ENCODE data around the gene UBE2I.

Gene UBE2I

GRCh38 chr16:1363501-1364041 is 54.1 kb downstream of the UBE2I start (continued):
- TF ChIP-seq ZSCAN18 (tag by site-specific recombination; IDR thresholded peaks at IDR 0.05): no peak
- no peak for TF ChIP-seq ZNF785 (tag by site-specific recombination; IDR thresholded peaks at IDR 0.05)
- peak; percentile 46; the same call in 1 of the 2 replicates for TF ChIP-seq HIC1 (tag by site-specific recombination; IDR thresholded peaks at IDR 0.05)
- TF ChIP-seq ZIC2 (tag by site-specific recombination; IDR thresholded peaks at IDR 0.05): peak; percentile 76
- TF ChIP-seq ZBTB26 (tag by site-specific recombination; optimal IDR thresholded peaks at IDR 0.05): no peak
- 0 out of 2 replicates have a peak, but pooled peaks have one; percentile 25 for TF ChIP-seq KLF17 (tag by site-specific recombination; IDR thresholded peaks at IDR 0.05)
- TF ChIP-seq ZNF558 (tag by site-specific recombination; IDR thresholded peaks at IDR 0.05): no peak
- no peak for TF ChIP-seq SP7 (tag by site-specific recombination; IDR thresholded peaks at IDR 0.05)
- no peak for TF ChIP-seq ZNF433 (tag by site-specific recombination; IDR thresholded peaks at IDR 0.05; ENCODE audit: low read depth)
- TF ChIP-seq, protein P1, sequence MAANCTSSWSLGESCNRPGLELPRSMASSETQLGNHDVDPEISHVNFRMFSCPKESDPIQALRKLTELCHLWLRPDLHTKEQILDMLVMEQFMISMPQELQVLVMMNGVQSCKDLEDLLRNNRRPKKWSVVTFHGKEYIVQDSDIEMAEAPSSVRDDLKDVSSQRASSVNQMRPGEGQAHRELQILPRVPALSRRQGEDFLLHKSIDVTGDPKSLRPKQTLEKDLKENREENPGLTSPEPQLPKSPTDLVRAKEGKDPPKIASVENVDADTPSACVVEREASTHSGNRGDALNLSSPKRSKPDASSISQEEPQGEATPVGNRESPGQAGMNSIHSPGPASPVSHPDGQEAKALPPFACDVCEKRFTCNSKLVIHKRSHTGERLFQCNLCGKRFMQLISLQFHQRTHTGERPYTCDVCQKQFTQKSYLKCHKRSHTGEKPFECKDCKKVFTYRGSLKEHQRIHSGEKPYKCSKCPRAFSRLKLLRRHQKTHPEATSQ (tag by site-specific recombination; IDR thresholded peaks at IDR 0.05): no peak
- TF ChIP-seq ZSCAN30 (tag by site-specific recombination; IDR thresholded peaks at IDR 0.05): 0 out of 2 replicates have a peak, but pooled peaks have one; percentile 33
- peak; percentile 51; the same call in 1 of the 2 replicates for TF ChIP-seq YY2 (tag by site-specific recombination; IDR thresholded peaks at IDR 0.05)
- no peak for TF ChIP-seq ZNF624 (tag by site-specific recombination; IDR thresholded peaks at IDR 0.05)
- TF ChIP-seq, protein P2, sequence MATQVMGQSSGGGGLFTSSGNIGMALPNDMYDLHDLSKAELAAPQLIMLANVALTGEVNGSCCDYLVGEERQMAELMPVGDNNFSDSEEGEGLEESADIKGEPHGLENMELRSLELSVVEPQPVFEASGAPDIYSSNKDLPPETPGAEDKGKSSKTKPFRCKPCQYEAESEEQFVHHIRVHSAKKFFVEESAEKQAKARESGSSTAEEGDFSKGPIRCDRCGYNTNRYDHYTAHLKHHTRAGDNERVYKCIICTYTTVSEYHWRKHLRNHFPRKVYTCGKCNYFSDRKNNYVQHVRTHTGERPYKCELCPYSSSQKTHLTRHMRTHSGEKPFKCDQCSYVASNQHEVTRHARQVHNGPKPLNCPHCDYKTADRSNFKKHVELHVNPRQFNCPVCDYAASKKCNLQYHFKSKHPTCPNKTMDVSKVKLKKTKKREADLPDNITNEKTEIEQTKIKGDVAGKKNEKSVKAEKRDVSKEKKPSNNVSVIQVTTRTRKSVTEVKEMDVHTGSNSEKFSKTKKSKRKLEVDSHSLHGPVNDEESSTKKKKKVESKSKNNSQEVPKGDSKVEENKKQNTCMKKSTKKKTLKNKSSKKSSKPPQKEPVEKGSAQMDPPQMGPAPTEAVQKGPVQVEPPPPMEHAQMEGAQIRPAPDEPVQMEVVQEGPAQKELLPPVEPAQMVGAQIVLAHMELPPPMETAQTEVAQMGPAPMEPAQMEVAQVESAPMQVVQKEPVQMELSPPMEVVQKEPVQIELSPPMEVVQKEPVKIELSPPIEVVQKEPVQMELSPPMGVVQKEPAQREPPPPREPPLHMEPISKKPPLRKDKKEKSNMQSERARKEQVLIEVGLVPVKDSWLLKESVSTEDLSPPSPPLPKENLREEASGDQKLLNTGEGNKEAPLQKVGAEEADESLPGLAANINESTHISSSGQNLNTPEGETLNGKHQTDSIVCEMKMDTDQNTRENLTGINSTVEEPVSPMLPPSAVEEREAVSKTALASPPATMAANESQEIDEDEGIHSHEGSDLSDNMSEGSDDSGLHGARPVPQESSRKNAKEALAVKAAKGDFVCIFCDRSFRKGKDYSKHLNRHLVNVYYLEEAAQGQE (tag by site-specific recombination; IDR thresholded peaks at IDR 0.05): no peak
- TF ChIP-seq ZNF621 (tag by site-specific recombination; IDR thresholded peaks at IDR 0.05): no peak
- TF ChIP-seq ZNF791 (tag by site-specific recombination; IDR thresholded peaks at IDR 0.05): no peak
- peak; percentile 58; the same call in 1 of the 2 replicates for TF ChIP-seq ZNF2 (tag by site-specific recombination; IDR thresholded peaks at IDR 0.05)
- TF ChIP-seq OVOL3 (tag by site-specific recombination; IDR thresholded peaks at IDR 0.05): no peak
- no peak for TF ChIP-seq ZNF423 (tag by site-specific recombination; IDR thresholded peaks at IDR 0.05)
- TF ChIP-seq ZNF768 (tag by site-specific recombination; IDR thresholded peaks at IDR 0.05): no peak
- no peak for TF ChIP-seq ZNF23 (tag by site-specific recombination; IDR thresholded peaks at IDR 0.05; ENCODE audit: borderline replicate concordance)
- no peak for TF ChIP-seq ZNF76 (tag by site-specific recombination; IDR thresholded peaks at IDR 0.05; ENCODE audit: borderline replicate concordance, low read depth)
- no peak for TF ChIP-seq ZNF335 (tag by site-specific recombination; conservative IDR thresholded peaks at IDR 0.05)
- TF ChIP-seq ZSCAN23 (tag by site-specific recombination; IDR thresholded peaks at IDR 0.05): no peak
- no peak for TF ChIP-seq ZBTB48 (tag by site-specific recombination; IDR thresholded peaks at IDR 0.05)
- TF ChIP-seq, protein P3, sequence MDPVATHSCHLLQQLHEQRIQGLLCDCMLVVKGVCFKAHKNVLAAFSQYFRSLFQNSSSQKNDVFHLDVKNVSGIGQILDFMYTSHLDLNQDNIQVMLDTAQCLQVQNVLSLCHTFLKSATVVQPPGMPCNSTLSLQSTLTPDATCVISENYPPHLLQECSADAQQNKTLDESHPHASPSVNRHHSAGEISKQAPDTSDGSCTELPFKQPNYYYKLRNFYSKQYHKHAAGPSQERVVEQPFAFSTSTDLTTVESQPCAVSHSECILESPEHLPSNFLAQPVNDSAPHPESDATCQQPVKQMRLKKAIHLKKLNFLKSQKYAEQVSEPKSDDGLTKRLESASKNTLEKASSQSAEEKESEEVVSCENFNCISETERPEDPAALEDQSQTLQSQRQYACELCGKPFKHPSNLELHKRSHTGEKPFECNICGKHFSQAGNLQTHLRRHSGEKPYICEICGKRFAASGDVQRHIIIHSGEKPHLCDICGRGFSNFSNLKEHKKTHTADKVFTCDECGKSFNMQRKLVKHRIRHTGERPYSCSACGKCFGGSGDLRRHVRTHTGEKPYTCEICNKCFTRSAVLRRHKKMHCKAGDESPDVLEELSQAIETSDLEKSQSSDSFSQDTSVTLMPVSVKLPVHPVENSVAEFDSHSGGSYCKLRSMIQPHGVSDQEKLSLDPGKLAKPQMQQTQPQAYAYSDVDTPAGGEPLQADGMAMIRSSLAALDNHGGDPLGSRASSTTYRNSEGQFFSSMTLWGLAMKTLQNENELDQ (tag by site-specific recombination; IDR thresholded peaks at IDR 0.05; ENCODE audit: low read depth): no peak
- TF ChIP-seq HOXC10 (CRISPR knock-in tag; IDR thresholded peaks at IDR 0.05): no peak
- TF ChIP-seq GLIS2 (tag by site-specific recombination; IDR thresholded peaks at IDR 0.05): peak; percentile 34; the same call in 1 of the 2 replicates

All from HEK293 (cell line).